ENCODE measurements around the gene RGS16.

RGS16 gene

DNA sequence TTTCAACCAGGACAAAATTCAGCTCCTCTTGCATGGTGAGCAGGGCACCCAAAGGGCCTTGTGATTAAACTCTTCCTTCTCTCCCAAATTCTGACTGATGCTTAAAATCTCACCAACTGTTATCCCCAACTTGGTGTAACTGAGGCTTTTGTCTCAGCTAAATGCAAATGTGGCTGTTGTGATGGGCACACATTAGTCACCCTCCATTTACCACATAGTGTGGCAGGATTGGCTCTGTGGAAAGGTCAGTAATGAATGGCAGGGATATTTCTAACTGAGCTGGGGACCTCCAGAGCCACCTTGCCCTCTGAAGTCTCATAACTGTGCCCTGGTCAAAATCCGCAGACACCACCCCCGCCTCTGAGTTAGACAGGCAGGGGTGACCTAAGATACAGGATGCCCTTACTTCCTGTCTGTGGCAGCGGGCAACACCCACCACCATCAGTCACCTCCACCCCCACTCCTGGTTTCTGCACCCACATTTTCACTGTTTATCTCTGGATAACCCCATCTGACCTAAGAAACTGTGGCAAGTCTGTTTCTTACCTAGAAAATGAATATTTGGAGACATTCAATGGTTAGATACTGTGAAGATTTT, 25.4 kb upstream of the RGS16 start:
- no peak for DNase-seq (ENCODE audit: low spot score)

DNA sequence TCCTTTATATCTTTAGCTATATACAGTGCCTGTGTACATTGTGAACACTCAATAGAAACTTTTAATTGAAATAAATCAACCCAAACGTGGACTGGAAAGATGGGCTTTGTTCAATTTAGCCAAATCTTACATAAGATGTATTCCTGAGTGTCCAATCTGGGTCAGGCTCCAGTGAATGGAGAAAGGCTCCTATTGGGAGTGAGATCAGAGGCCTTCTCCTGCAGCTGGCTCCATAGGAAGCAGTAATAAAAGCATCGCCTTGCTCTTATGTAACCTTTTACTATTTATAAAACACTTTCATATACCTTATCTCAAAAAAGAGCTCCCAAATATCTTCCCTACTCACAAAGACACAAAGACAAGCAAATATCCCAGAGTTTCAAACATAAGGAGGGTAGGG, 24.9 kb upstream of the RGS16 start:
- no peak for DNase-seq (ENCODE audit: low spot score)

- DNase-seq (ENCODE audit: low spot score): no peak
Observed at GRCh38 chr1:182628657-182629056, 24.5 kb upstream of the RGS16 start.

- no peak for DNase-seq (ENCODE audit: low spot score)
Observed at GRCh38 chr1:182627622-182628021, 23.4 kb upstream of the RGS16 start.

DNA sequence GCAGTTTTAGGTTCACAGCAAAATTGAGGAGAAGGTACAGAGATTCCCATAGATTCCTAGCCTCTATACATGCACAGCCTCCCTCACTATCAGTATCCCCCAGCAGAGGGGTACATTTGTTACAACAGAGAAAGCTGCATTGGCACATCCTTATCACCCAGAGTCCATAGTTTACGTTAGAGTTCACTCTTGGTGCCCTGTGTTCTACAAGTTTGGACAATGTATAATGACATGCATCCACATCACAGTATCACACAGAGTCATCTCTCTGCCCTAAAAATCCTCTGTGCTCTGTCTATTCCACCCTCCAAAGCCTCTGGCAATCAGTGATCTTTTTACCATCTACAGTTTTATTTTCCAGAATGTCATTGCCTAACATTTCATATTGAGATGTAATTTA, 22.3 kb upstream of the RGS16 start:
- DNase-seq (ENCODE audit: low spot score): no peak

- no peak for DNase-seq (ENCODE audit: low spot score)
Observed at GRCh38 chr1:182625719-182626504, 21.7 kb upstream of the RGS16 start.

DNA sequence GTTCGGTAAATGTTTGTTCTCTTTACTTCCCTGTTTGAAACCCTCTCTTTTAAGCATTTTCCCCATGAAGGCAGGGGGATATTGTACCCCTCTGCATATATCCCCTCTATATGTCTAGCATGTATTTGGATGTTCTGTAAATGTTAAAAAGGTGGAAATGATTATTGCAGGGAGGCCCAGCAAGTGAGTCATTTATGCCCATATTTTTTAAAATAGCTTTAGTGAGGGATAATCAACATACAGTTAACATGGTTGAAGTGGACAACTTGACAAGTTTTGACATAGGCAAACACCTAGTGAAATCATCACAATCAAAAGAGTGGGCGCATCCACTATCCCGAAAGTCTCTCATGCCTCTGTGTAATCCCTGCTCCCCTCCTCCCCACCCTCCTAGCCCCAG, 20.8 kb upstream of the RGS16 start:
- no peak for DNase-seq (ENCODE audit: low spot score)

GRCh38 chr1:182624577-182624976, 20.4 kb upstream of the RGS16 start:
- no peak for DNase-seq (ENCODE audit: low spot score)

- DNase-seq (ENCODE audit: low spot score): no peak
Observed at GRCh38 chr1:182622901-182623528, 18.8 kb upstream of the RGS16 start.

- no peak for DNase-seq (ENCODE audit: low spot score)
Observed at GRCh38 chr1:182621906-182622305, 17.7 kb upstream of the RGS16 start.

GRCh38 chr1:182620924-182621585, 16.9 kb upstream of the RGS16 start:
- DNase-seq (ENCODE audit: low spot score): no peak

DNA sequence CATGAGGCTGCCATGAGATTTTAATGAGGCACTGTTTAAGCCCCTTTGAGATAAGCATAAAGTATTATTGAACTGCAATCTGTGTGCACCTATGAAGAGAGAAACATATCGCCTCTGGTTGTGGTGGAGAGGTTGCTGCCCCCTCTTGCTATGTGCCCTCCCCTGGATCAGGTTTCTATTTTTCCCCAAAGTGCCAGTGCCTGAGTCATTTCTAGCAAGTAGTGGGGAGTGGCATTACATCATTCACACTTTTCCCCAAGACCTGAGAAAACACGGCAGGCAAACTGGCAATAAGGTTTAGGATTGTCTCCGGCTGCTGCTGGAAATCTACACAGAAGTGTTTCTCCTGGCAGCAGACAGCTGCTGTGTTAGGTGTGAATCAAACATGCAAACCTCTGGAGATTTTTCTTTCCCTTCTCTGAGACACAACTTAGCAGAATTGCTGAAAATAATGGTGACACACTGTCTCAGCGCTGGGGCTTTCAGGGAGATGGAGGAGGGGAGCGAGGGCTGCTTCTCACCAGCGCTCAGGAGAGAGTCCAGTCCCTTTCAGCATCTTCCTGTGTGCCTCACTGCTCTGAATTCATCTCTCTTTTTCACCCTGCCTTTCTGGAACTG, 13.7 kb upstream of the RGS16 start:
- no peak for DNase-seq (ENCODE audit: low spot score)

DNA sequence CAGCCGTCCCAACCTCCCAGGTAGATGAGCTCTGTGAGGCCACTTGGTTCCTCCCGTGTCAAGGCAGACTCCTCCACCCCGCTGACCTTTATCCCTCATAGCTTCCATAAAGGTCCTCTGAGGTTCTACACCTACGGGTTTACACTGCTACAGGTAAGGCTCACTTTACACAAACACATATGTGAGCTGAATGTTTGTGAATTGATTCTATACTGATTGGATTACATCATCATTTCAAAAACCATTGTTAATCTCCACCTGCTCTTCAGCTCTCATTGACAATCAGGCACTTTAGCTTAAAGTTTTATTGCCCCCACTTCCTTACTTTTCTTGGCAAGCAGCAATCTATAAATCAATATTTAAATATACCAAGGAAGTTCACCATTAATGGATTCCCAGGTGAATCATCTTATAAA, 12.8 kb upstream of the RGS16 start:
- DNase-seq (ENCODE audit: low spot score): no peak

DNA sequence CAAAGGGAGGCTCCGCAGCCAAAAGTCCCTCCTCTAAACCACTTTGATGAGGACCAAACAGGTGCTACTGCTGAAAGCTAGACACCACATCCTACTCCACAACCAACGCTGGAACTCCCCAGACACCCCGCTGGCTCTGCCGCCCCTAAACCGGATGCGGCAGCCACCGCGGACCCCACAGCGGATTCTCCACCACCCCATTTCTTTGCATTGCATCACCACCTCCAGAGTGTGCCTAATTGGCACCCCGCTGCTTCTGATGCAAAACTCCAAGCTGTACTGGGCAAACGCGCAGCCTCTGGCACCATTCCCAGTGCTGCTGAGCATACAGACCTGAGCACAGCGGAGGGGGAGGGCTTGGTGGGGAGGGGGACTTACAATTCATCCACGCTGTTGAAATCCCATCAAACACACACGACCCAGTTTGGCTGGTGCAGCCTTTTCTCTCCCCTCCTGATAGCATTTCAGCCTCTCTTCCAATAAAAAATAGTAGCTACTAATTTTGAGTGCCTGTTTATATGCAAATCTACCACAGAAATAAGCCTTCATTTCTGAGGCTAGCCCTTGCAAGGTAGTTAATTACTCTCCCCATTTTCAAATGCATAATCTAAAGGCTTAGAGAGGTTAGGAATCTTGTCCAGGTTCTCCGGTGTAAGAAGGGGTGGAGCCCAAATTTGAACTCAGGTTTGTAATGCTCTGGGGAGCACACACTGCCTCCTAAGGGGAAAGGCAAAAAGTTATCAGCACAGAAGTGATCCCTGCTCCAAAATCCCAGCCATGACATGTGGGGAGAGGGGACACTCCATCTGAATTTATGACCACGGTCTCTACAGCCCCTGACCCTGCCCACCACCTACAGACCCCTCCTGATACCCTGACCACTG, 12.2 kb upstream of the RGS16 start:
- no peak for DNase-seq (ENCODE audit: low spot score)

DNA sequence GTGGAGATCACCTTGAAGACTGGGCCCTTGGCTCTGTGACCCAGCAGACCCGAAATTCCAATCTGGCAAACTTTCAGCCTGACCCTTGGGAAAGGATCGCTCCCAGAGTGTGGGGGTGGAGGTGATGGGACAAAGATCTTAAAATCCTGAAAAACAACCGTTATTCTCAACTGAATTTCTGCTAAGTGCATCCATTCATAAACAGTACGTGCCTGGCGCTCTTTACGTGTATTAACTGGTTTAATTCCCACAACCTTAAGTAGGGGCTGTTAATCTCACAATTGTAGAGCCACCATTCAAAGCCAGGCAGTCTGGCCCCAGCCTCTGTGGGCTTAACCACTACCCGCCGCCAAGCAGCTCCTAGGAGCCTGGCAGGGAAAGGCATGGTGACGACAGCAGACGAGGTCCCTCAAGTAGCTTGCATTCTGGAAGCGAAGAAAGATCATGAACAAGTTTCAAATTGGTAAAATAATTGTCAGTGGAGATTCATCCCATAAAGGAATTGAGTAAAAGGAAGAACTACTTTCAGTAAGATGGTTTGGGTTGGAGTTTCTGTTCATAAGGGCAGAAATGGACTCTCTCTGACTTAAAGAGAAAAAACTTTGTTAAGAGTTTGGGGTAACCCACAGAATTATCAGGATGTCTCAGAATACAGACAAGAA, 11.4 kb upstream of the RGS16 start:
- DNase-seq (ENCODE audit: low spot score): no peak

DNA sequence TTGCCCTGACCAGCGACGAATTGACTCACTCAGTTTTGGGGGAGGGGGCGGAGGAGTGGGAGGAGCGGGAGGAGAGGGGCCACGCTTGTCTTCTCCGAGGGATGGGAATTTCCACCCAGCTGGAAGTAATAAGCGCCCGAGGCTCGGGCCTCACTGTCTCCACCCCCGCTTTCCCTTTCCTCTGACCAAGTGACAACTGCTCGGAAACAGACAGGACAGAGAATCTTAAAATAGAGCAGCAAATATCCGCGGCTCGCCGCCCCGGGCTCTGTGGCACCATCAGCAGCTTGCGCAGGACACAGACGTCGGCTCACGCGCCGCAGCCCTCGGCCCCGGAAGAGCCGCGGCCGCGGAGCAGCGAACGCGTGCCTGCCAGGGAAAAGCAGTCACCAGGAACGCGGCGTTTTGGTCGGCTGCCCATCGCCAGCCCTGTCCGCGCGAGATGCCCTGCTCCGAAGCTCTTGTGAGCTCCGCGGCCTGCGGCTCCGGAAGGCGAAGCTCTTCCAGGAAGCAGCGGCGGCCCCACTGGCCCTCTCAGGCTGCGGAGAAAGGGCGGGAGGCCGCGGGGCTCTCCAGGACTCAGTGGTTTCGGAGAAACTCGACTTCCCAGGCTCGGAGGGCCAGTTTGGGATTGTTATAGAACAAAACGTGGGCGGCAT, 10.7 kb upstream of the RGS16 start:
- peak; percentile 83 for DNase-seq (ENCODE audit: low spot score)

DNA sequence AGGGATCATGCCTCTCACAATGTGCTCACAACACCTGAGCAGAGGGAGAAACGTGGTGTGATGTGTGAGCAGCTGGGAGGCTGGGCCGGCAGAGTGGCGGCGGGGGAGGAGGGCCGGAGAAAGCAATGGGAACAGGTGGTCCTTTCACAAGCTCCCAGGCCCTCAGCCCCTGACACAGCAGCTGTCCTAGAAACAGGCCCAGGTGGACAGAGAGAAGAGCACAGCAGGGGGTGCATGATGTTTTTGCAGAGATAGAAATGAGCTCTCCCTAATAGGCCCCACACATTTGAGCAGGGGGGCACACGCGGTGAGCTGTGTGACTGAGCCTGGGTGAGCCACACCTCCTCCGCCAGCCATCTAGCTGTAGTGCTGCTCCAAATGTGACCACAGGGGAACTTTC, 7.6 kb upstream of the RGS16 start:
- DNase-seq (ENCODE audit: low spot score): no peak

DNA sequence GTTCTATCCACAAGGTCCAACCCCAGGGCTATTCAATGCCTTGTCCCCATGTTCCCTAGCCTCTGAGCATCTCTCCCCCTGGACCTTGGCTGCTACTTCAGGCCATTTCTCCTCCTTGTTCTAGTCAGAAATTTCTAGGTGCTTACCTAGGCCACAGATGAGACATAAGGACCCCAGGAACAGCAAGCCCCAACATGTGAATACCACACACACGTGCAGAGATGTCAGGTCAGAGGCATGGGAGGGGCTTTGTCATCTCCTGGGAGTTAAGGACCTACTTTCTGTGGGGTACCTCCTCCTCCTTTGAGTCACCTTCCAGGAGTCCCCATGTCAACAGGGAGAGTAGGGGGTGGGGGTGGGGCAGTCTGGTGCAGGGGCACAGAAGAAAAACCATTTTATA, 7.1 kb upstream of the RGS16 start:
- no peak for DNase-seq (ENCODE audit: low spot score)

GRCh38 chr1:182610606-182611194, 6.5 kb upstream of the RGS16 start:
- peak; percentile 53 for DNase-seq (ENCODE audit: low spot score)

Data from hepatic stellate cell (primary cell).